Activated CD8-positive, alpha-beta T cell treated with anti-CD3 and anti-CD28 coated beads for 36 hours (primary cell): ENCODE results near the gene DNAI1. TPM values are rescaled to one million over a fixed set of nuclear protein-coding genes. Genes with fewer than 3 reads are reported as not detected.

ENCODE experiments used
- ATAC-seq: fragments of 200-7000 bp; cut with Tn5 transposase; one replicate; pipeline ENCODE4 v1.10.0; 2021; ENCODE audit warnings: mild to moderate bottlenecking, moderate library complexity
- CTCF ChIA-PET: fragments of 350-600 bp; sonication (Branson Sonifier 250); formaldehyde crosslinking; loops from one replicate; lab custom pipeline; 2021; ENCODE audit warnings: antibody characterized with exemption; lab: Charles Lee
- POLR2A ChIA-PET: fragments of 350-600 bp; sonication (Branson Sonifier 250); formaldehyde crosslinking; loops from one replicate; lab custom pipeline; 2021; ENCODE audit warnings: antibody characterized with exemption; lab: Charles Lee
- DNase-seq: peaks from one replicate; pipeline ENCODE4 v3.0.0-alpha.2; 2020
- H3K27ac Mint-ChIP-seq: one replicate; pipeline ENCODE4 v1.8.0; 2021; ENCODE audit warnings: mild to moderate bottlenecking, mixed read lengths
- H3K27me3 Mint-ChIP-seq: one replicate; pipeline ENCODE4 v1.8.0; 2021; ENCODE audit warnings: mixed read lengths
- H3K36me3 Mint-ChIP-seq: one replicate; pipeline ENCODE4 v1.8.0; 2021; ENCODE audit warnings: low read depth, mixed read lengths
- H3K4me1 Mint-ChIP-seq: one replicate; pipeline ENCODE4 v1.8.0; 2021; ENCODE audit warnings: low read depth, mixed read lengths
- H3K4me3 Mint-ChIP-seq: one replicate; pipeline ENCODE4 v1.8.0; 2021; ENCODE audit warnings: mild to moderate bottlenecking, moderate library complexity, mixed read lengths
- H3K9me3 Mint-ChIP-seq: one replicate; pipeline ENCODE4 v1.8.0; 2021; ENCODE audit warnings: mixed read lengths
- intact Hi-C: fragments of 100-400 bp; cut with micrococcal nuclease; formaldehyde crosslinking; loops from one replicate; pipeline ENCODE4 v1.10.0; 2022
- total RNA-seq, 2 experiments: library from RNA; stranded (reverse); gene quantifications; one replicate each; pipeline ENCODE4 v1.2.3, GENCODE V29; 2021
- TF ChIP-seq, protein P1 (sequence below): fragments of 200-600 bp; IDR thresholded peaks from one replicate; pipeline ENCODE4 v1.8.0; 2022; ENCODE audit warnings: antibody characterized with exemption, mild to moderate bottlenecking

The DNAI1 gene
- total RNA-seq, 2 experiments from 2014 or later: 0.18 TPM; not detected in 1

DNA sequence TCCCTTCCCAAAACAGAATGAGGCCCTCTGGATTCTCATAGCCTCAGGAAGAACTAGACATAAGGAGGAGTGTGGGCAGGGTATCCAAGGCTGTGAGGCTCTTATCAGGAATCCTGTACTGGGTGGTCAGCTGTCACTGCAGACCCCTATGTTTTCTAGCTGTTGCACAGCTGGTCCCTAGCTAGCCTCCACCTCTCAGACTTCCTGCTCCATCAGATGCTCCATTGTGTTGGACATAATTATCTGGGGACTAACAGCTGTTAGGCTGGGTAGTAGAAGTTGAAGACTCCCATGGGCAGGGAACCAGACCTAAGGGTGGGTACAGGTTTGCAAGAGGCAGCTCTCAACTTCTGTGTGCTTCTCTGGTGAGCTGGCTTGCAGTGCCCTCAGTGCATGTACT, 18.6 kb upstream of the DNAI1 start:
- no peak overlapping the region for H3K4me3 Mint-ChIP-seq
- H3K4me1 Mint-ChIP-seq: peaks cover 7% of the 10 kb centered on the region

DNA sequence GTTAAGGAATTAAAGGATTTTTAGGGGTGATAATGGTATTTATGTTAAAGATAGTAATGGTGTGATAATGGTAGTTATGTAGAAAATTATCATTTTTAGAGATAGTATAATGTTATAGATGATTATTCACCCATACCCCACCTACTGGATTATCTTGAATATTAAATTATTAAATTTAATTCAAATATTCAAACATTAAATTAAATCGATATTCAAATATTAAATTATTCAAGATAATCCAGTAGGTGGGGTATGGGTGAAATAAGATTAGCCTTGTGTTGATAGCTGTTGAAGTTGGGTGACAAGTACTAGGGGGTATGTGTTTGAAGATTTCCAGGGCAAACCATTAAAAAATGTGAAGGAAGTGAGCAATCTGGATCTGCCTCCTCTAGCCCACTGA, 15.8 kb upstream of the DNAI1 start:
- Mint-ChIP-seq H3K27me3 (no peaks in the 10 kb centered on the region), H3K4me3 (no peak overlapping the region), H3K4me1 (peaks cover 7% of the 10 kb centered on the region), H3K9me3 (no peaks in the 10 kb centered on the region), H3K36me3 (no peaks in the 10 kb centered on the region), H3K27ac (no peak overlapping the region)
- ChIA-PET CTCF (interaction anchor here (1.1 to 3.4 kb wide), 4 partner anchors 39 to 161 kb away, joined by 3 to 16 read pairs (median 8); no protein-coding TSS in a partner anchor), POLR2A (interaction anchor here (1.4 kb wide), 1 partner anchor 11 kb away, joined by 3 read pairs; no protein-coding TSS in a partner anchor)
- ATAC-seq: no peak
- DNase-seq: no peak
- intact Hi-C loops: no loop called here
- TF ChIP-seq, protein P1, sequence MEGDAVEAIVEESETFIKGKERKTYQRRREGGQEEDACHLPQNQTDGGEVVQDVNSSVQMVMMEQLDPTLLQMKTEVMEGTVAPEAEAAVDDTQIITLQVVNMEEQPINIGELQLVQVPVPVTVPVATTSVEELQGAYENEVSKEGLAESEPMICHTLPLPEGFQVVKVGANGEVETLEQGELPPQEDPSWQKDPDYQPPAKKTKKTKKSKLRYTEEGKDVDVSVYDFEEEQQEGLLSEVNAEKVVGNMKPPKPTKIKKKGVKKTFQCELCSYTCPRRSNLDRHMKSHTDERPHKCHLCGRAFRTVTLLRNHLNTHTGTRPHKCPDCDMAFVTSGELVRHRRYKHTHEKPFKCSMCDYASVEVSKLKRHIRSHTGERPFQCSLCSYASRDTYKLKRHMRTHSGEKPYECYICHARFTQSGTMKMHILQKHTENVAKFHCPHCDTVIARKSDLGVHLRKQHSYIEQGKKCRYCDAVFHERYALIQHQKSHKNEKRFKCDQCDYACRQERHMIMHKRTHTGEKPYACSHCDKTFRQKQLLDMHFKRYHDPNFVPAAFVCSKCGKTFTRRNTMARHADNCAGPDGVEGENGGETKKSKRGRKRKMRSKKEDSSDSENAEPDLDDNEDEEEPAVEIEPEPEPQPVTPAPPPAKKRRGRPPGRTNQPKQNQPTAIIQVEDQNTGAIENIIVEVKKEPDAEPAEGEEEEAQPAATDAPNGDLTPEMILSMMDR: no peak

More for the DNA sequence above, 18.6 kb upstream of the DNAI1 start:
- intact Hi-C loops: no loop called here
- Mint-ChIP-seq H3K27ac (no peak overlapping the region), H3K9me3 (no peaks in the 10 kb centered on the region), H3K36me3 (no peaks in the 10 kb centered on the region), H3K27me3 (no peaks in the 10 kb centered on the region)
- CTCF ChIA-PET: interaction anchor here (0.7 to 7.7 kb wide), 4 partner anchors 35 to 152 kb away, joined by 3 to 74 read pairs (median 14); no protein-coding TSS in a partner anchor
- TF ChIP-seq, protein P1: no peak
- POLR2A ChIA-PET: no interaction called here
- no peak for ATAC-seq
- no peak for DNase-seq

DNA sequence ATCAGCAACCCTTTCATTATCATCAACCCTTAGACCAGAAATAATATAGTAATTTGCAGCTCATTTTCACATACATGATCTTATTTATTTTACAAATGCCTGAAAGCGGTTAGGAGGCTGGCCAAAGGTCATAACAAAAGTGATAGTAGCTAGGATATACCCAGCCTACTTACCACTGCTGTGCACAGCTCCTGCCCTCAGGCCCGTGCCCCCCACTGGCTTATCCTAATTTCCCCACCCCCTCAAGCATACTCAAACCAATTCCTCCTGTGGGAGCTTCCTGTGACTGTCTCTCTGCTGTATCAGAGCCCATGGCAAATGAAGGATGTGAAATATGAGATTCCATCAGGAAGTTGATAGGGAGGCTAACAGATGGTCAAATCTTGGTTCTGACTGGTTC, 15.1 kb upstream of the DNAI1 start:
- ChIA-PET POLR2A (interaction anchor here (1.4 kb wide), 1 partner anchor 10 kb away, joined by 3 read pairs; no protein-coding TSS in a partner anchor), CTCF (interaction anchor here (0.7 to 3.4 kb wide), 7 partner anchors 12 to 160 kb away, joined by 3 to 16 read pairs (median 4); no protein-coding TSS in a partner anchor)
- H3K27ac Mint-ChIP-seq: no peak overlapping the region
- intact Hi-C loops: no loop called here
- no peak for DNase-seq
- no peak for ATAC-seq
- peaks cover 7% of the 10 kb centered on the region for H3K4me1 Mint-ChIP-seq
- no peaks in the 10 kb centered on the region for H3K27me3 Mint-ChIP-seq
- H3K4me3 Mint-ChIP-seq: no peak overlapping the region
- H3K36me3 Mint-ChIP-seq: no peaks in the 10 kb centered on the region
- TF ChIP-seq, protein P1: no peak
- H3K9me3 Mint-ChIP-seq: no peaks in the 10 kb centered on the region

DNA sequence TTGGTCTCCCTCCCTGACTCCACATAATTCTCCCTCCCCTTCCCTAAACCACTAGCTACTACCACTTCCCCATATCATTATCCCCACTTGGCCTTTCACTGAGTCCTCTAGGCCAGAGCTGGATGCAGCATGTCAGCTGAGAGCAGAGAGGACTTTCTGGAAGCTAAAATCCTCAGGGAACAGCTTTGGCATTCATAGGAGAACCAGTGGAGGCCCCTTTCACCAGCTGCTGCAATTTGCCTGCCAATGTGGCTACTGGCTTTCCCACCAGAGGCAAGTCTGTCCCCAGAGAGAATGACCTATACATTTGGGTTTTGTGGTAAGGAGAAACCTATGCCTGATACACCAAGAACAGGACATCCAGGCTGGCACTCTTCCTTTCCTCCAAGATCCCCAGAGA, 14.6 kb upstream of the DNAI1 start:
- peaks cover 7% of the 10 kb centered on the region for H3K4me1 Mint-ChIP-seq
- ATAC-seq: no peak
- no peaks in the 10 kb centered on the region for H3K36me3 Mint-ChIP-seq

DNA sequence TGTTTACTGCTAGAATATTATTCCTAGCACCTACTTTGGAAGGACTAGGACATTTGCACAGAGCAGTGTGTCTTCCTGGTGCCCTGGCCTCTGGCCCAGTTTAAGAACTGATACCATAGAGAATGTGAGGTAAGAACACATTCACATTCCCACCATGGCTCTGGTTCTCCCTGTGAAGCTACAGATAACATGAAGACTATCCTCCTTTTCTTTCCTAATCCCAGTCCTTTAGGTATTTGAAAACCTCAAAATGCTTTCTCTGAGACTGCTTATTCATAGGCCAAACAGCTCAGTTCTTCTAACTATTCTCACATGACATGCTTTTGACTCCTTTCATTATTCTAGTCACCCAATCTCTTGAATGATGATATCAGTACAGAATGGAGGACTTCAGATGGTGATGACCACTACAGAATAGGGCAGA, 12.1 kb upstream of the DNAI1 start:
- POLR2A ChIA-PET: no interaction called here
- Mint-ChIP-seq H3K27me3 (no peaks in the 10 kb centered on the region), H3K4me3 (no peak overlapping the region), H3K36me3 (no peaks in the 10 kb centered on the region), H3K9me3 (no peaks in the 10 kb centered on the region), H3K4me1 (peaks cover 5% of the 10 kb centered on the region), H3K27ac (no peak overlapping the region)
- intact Hi-C loops: no loop called here
- CTCF ChIA-PET: interaction anchor here (1.0 to 1.8 kb wide), 7 partner anchors 8 to 157 kb away, joined by 3 to 14 read pairs (median 5); partner anchors contain the start of gene MYORG
- TF ChIP-seq, protein P1: no peak
- DNase-seq (no peak), ATAC-seq (no peak)

More for the DNA sequence above, 14.6 kb upstream of the DNAI1 start:
- ChIA-PET POLR2A (interaction anchor here (1.4 kb wide), 1 partner anchor 10 kb away, joined by 3 read pairs; no protein-coding TSS in a partner anchor), CTCF (interaction anchor here (0.7 to 3.4 kb wide), 9 partner anchors 10 to 160 kb away, joined by 3 to 16 read pairs (median 3); no protein-coding TSS in a partner anchor)
- TF ChIP-seq, protein P1: no peak
- no peaks in the 10 kb centered on the region for H3K27me3 Mint-ChIP-seq
- no peak for DNase-seq
- H3K4me3 Mint-ChIP-seq: no peak overlapping the region
- intact Hi-C loops: no loop called here
- no peak overlapping the region for H3K27ac Mint-ChIP-seq
- H3K9me3 Mint-ChIP-seq: no peaks in the 10 kb centered on the region
